Heart left ventricle (tissue), 16 donors: ENCODE measurements around the gene ELOVL2. TPM values are rescaled to one million over a fixed set of nuclear protein-coding genes. Genes with fewer than 3 reads are reported as not detected.
A peak's percentile ranks its signal among the peaks of the same experiment; 100 is the strongest.
"Not testable (repeated sequence)": the region's sequence is repeated elsewhere in the genome, so short reads cannot be mapped to it uniquely, and the experiment has no call there.

ENCODE experiments used
- ATAC-seq, 4 donors: fragments of 200-7000 bp; cut with Tn5 transposase; one replicate each; pipeline ENCODE4 v1.9.1; 2020 to 2022; ENCODE audit warnings: moderate library complexity in 4 of 4, mild to moderate bottlenecking in 3 of 4, moderate number of reproducible peaks in 1 of 4
- DNase-seq, 5 donors: peaks; one replicate each; pipeline ENCODE4 v3.0.0-alpha.2; 2020
- H3K27ac ChIP-seq, 12 donors: fragments of 200-600 bp; sonication (generic) in 4 of 12; one replicate each; pipeline versions ENCODE4 v1.5.0 to v1.8.0; 2016 to 2022; ENCODE audit warnings: mild to moderate bottlenecking in 2 of 12
- H3K27me3 ChIP-seq, 9 donors: fragments of 200-600 bp; sonication (generic) in 2 of 9; one replicate each; pipeline versions ENCODE4 v1.5.1 to v1.8.0; 2016 to 2022; ENCODE audit warnings: mild to moderate bottlenecking in 3 of 9
- H3K36me3 ChIP-seq, 9 donors: fragments of 200-600 bp; sonication (generic) in 2 of 9; one replicate each; pipeline versions ENCODE4 v1.5.0 to v1.8.0; 2018 to 2022; ENCODE audit warnings: mild to moderate bottlenecking in 2 of 9
- H3K4me1 ChIP-seq, 12 donors: fragments of 200-600 bp; sonication (generic) in 4 of 12; one replicate each; pipeline versions ENCODE4 v1.5.0 to v1.8.0; 2016 to 2022; ENCODE audit warnings: mild to moderate bottlenecking in 3 of 12
- H3K4me3 ChIP-seq, 12 donors: fragments of 200-600 bp; sonication (generic) in 4 of 12; one replicate each; pipeline versions ENCODE4 v1.5.0 to v1.8.0; 2017 to 2022; ENCODE audit warnings: mild to moderate bottlenecking in 9 of 12, moderate library complexity in 4 of 12
- H3K9me3 ChIP-seq, 12 donors: fragments of 200-600 bp; sonication (generic) in 4 of 12; one replicate each; pipeline versions ENCODE4 v1.5.0 to v1.8.0; 2016 to 2022; ENCODE audit warnings: mild to moderate bottlenecking in 1 of 12
- CTCF ChIP-seq, 12 donors: fragments of 200-600 bp; sonication (generic) in 4 of 12; IDR thresholded peaks; one replicate each; pipeline versions ENCODE4 v1.5.0 to v1.8.0; 2018 to 2022; ENCODE audit warnings: antibody characterized with exemption in 12 of 12, mild to moderate bottlenecking in 5 of 12
- POLR2A ChIP-seq, 2 donors: fragments of 450-650 bp; IDR thresholded peaks; one replicate each; pipeline ENCODE4 v1.6.1; 2017; ENCODE audit warnings: antibody characterized with exemption in 2 of 2, mild to moderate bottlenecking in 2 of 2, moderate library complexity in 2 of 2
- WGBS, 4 donors: extraction: QIAGEN DNeasy Blood & Tissue Kit in 2 of 4; methylation state at CpG; one replicate each; pipeline versions ENCODE4 v1.1.5 to v1.1.7; 2013 to 2018; 5-methylcytosine and 5-hydroxymethylcytosine counted together
- intact Hi-C, 10 donors: fragments of 100-400 bp; cut with DNase I; formaldehyde crosslinking; loops; one replicate each; pipeline versions ENCODE4 v1.11.1 to v1.14.2; 2022
- long read RNA-seq, 3 donors: library from polyadenylated mRNA; unstranded; transcript quantifications; one replicate each; pipeline ENCODE4 v2.0.0, GENCODE V29; 2020 to 2021
- polyA plus RNA-seq, 2 donors: library from polyadenylated mRNA; stranded (reverse); fragments of 200-250 nt; gene quantifications; one replicate each; pipeline ENCODE4 v1.2.3, GENCODE V29; 2013
- total RNA-seq, 9 donors: library from RNA; depleted of rRNA in 2 of 9; stranded (reverse); fragments of >200 nt in 2 of 9; fragmentation: NEBNext Ultra II Directional in 3 of 9; extraction: Animal tissue kit (Norgen Biotek cat#: 25700) in 3 of 9; gene quantifications; one replicate each; pipeline versions ENCODE4 v1.1.0 to v1.2.4, GENCODE V29; 2016 to 2023
- donor health status: ischemic (EF 13 %, LVEDD 7.1; RV severe dilation, severe dysfunction).
- donor health status: healthy with polysubstance abuse.
- donor health status: DM: no; HTN: yes; CAD: no.
- donor health status: DM: no; HTN: no; CAD: no.
- donor health status: ischemic (EF 25% LVEDD 6.9; RV normal size, moderate dysfunction).
- donor health status: ischemic (EF 25% LVEDD 5.7; RV mildly dilated, moderate dysfunction).
- donor health status: healthy.
- donor health status: DM: yes; HTN: yes; CAD: no.
- donor health status: ischemic (EF 35%, LVEDD 5.7; RV mildly dilated, moderate dysfunction).
- donor health status: nonischemic (EF 11% LVEDD 7.7; RV severe dilation, severe dysfunction).
- donor health status: DM: yes; HTN: yes; CAD: no.
- donor health status: PGD.
- donor health status: ischemic (EF 29% LVEDD 5.4; RV normal size, mild dysfunction).
- donor health status: nonischemic (EF 23%, LVEDD 6.1; RV moderate dilation, normal function).

Gene ELOVL2
- total RNA-seq: 1 to 10 TPM; 1.1 to 6.1 (median 1.7) TPM
- 1 to 10 TPM; 1.3 to 1.6 TPM for polyA plus RNA-seq
- long read RNA-seq, donor 1: 0 reads
- long read RNA-seq, donor 2, partial matches to known transcripts: 0 of 3 reads
- long read RNA-seq, donor 2, other reads (novel, unspliced or antisense): 0 of 3 reads
- long read RNA-seq, donor 3, partial matches to known transcripts: 0 of 1 reads
- long read RNA-seq, donor 3, other reads (novel, unspliced or antisense): 1 of 1 reads

GRCh38 chr6:11043961-11044711 is at the start of gene ELOVL2:
Gene ELOVL2 (minus strand): TSS chr6:11044305. CDS start chr6:11044230, 75 bp downstream.
- intact Hi-C loops: loop anchor here in 2 of 10 donors (2.0 to 5.0 kb wide), 2 partner anchors 42 to 91 kb away; no protein-coding TSS in a partner anchor
- Histone ChIP-seq H3K27me3 (peaks cover 7 to 91% (median 47%) of the 10 kb centered on the region in 9 donors), H3K9me3 (peaks cover 0 to 3% (median 0%) of the 10 kb centered on the region in 12 donors), H3K4me1 (peaks cover 0 to 14% (median 0%) of the 10 kb centered on the region in 12 donors), H3K4me3 (peak within 1 kb of the TSS; percentile 50 to 83 (median 58)), H3K36me3 (no peaks in the 10 kb centered on the region), H3K27ac (peak within 1 kb of the TSS in 3 of 12 donors; percentile 32 to 64 (median 46))
- TF ChIP-seq CTCF (IDR thresholded peaks at IDR 0.05): peak in 11 of 12 donors; percentile 29 to 71 (median 55)
- no peak for TF ChIP-seq POLR2A (IDR thresholded peaks at IDR 0.05)
- DNase-seq (peak; percentile 32 to 73 (median 44)), ATAC-seq (peak in 3 of 4 donors; percentile 67 to 92 (median 92))
- WGBS, 4 donors: 1 to 15% (median 4%) methylated on average over 36 to 124 of the region's 124 CpGs; no CpG with 5 or more reads in 1 of the 4 donors

- no peak for DNase-seq
Observed at GRCh38 chr6:11093376-11093625, 49.2 kb upstream of the ELOVL2 start.

GRCh38 chr6:11092668-11093375 is 48.7 kb upstream of the ELOVL2 start:
- Histone ChIP-seq H3K27ac (peak overlapping the region; percentile 97 to 100 (median 99)), H3K36me3 (no peaks in the 10 kb centered on the region), H3K4me1 (peaks cover 0 to 28% (median 13%) of the 10 kb centered on the region in 12 donors), H3K4me3 (peak overlapping the region; percentile 82 to 100 (median 95)), H3K27me3 (no peaks in the 10 kb centered on the region), H3K9me3 (no peaks in the 10 kb centered on the region)
- DNase-seq: no peak
- TF ChIP-seq POLR2A (IDR thresholded peaks at IDR 0.05) (no peak), CTCF (IDR thresholded peaks at IDR 0.05) (no peak)
- WGBS, 4 donors: 7% methylated on average over 10 of the region's 10 CpGs
- ATAC-seq: peak in 3 of 4 donors; percentile 15 to 41 (median 27)
- intact Hi-C loops: no loop called here

More at GRCh38 chr6:11093376-11093625, 49.2 kb upstream of the ELOVL2 start:
- WGBS, 4 donors: 0 to 1% (median 0%) methylated on average over 15 to 17 of the region's 17 CpGs
- Histone ChIP-seq H3K27ac (peak overlapping the region; percentile 97 to 100 (median 99)), H3K4me1 (peaks cover 0 to 28% (median 13%) of the 10 kb centered on the region in 12 donors), H3K27me3 (no peaks in the 10 kb centered on the region), H3K36me3 (no peaks in the 10 kb centered on the region), H3K4me3 (peak overlapping the region; percentile 82 to 100 (median 95)), H3K9me3 (no peaks in the 10 kb centered on the region)
- intact Hi-C loops: no loop called here
- TF ChIP-seq CTCF (IDR thresholded peaks at IDR 0.05): no peak
- no peak for TF ChIP-seq POLR2A (IDR thresholded peaks at IDR 0.05)
- peak in 3 of 4 donors; percentile 9 to 21 (median 14) for ATAC-seq

- WGBS, 4 donors: 92 to 97% (median 95%) methylated on average over 5 of the region's 5 CpGs
- H3K27ac ChIP-seq, DNase-seq, H3K27me3 ChIP-seq, ATAC-seq, intact Hi-C loops, H3K4me3 ChIP-seq, H3K36me3 ChIP-seq, H3K9me3 ChIP-seq: not testable (repeated sequence)
- peaks cover 0 to 23% (median 13%) of the 10 kb centered on the region in 12 donors for H3K4me1 ChIP-seq
Observed at GRCh38 chr6:11091141-11091540, 47.0 kb upstream of the ELOVL2 start.
